Upper lobe of right lung (tissue), 1 donor: ENCODE results near the gene NGRN. TPM values are rescaled to one million over a fixed set of nuclear protein-coding genes. Genes with fewer than 3 reads are reported as not detected.
"Not testable (repeated sequence)": the region's sequence is repeated elsewhere in the genome, so short reads cannot be mapped to it uniquely, and the experiment has no call there.

ENCODE experiments used
- ATAC-seq: fragments of 200-7000 bp; cut with Tn5 transposase; one replicate; pipeline ENCODE4 v1.9.1; 2020; ENCODE audit warnings: mild to moderate bottlenecking, moderate library complexity
- DNase-seq: peaks from one replicate; pipeline ENCODE4 v3.0.0-alpha.2; 2020
- H3K27ac ChIP-seq: fragments of 200-600 bp; one replicate; pipeline ENCODE4 v1.8.0; 2022
- H3K27me3 ChIP-seq: fragments of 200-600 bp; one replicate; pipeline ENCODE4 v1.8.0; 2022; ENCODE audit warnings: mild to moderate bottlenecking
- H3K36me3 ChIP-seq: fragments of 200-600 bp; one replicate; pipeline ENCODE4 v1.8.0; 2022
- H3K4me1 ChIP-seq: fragments of 200-600 bp; one replicate; pipeline ENCODE4 v1.8.0; 2022
- H3K4me3 ChIP-seq: fragments of 200-600 bp; one replicate; pipeline ENCODE4 v1.8.0; 2022; ENCODE audit warnings: mild to moderate bottlenecking
- H3K9me3 ChIP-seq: fragments of 200-600 bp; one replicate; pipeline ENCODE4 v1.8.0; 2022
- CTCF ChIP-seq: fragments of 200-600 bp; IDR thresholded peaks from one replicate; pipeline ENCODE4 v1.8.0; 2022; ENCODE audit warnings: antibody characterized with exemption
- intact Hi-C: fragments of 100-400 bp; cut with DNase I; formaldehyde crosslinking; loops from one replicate; pipeline ENCODE4 v1.11.0; 2022
- total RNA-seq: library from RNA; stranded (reverse); fragmentation: NEBNext Ultra II Directional; extraction: Animal tissue kit (Norgen Biotek cat#: 25700); gene quantifications from one replicate; pipeline ENCODE4 v1.2.1, GENCODE V29; 2021
- donor health status: DM: no; HTN: yes; CAD: no; lungs with severe emphysema.

NGRN gene
- total RNA-seq, 1 donor from 2014 or later, result 75.0 TPM

- ATAC-seq (peak; percentile 81), DNase-seq (peak; percentile 81)
- TF ChIP-seq CTCF, result peak; percentile 76
- Histone ChIP-seq H3K4me3 (no peak overlapping the region), H3K36me3 (no peaks in the 10 kb centered on the region), H3K27ac (no peak overlapping the region), H3K9me3 (no peaks in the 10 kb centered on the region), H3K27me3 (no peaks in the 10 kb centered on the region), H3K4me1 (peaks cover 1% of the 10 kb centered on the region)
- intact Hi-C loops, result no loop called here
Measured at GRCh38 chr15:90300988-90301706, 35.7 kb downstream of the NGRN start.

- DNase-seq (no peak), ATAC-seq (no peak)
- Histone ChIP-seq H3K27me3 (no peaks in the 10 kb centered on the region), H3K27ac (no peak overlapping the region), H3K4me1 (peaks cover 8% of the 10 kb centered on the region), H3K36me3 (no peaks in the 10 kb centered on the region), H3K4me3 (no peak overlapping the region), H3K9me3 (no peaks in the 10 kb centered on the region)
- TF ChIP-seq CTCF, result no peak
- intact Hi-C loops, result no loop called here
Measured at GRCh38 chr15:90301707-90302300, 36.3 kb downstream of the NGRN start.

GRCh38 chr15:90305355-90305754 lies 39.9 kb downstream of the NGRN start:
- peaks cover 12% of the 10 kb centered on the region for H3K4me1 ChIP-seq
- DNase-seq, H3K27ac ChIP-seq, H3K4me3 ChIP-seq, H3K36me3 ChIP-seq, H3K9me3 ChIP-seq, ATAC-seq, intact Hi-C loops, H3K27me3 ChIP-seq: not testable (repeated sequence)

GRCh38 chr15:90305932-90306331 lies 40.5 kb downstream of the NGRN start:
- DNase-seq (no peak), ATAC-seq (peak; percentile 19)
- H3K27ac ChIP-seq, result no peak overlapping the region
- intact Hi-C loops, result no loop called here
- H3K36me3 ChIP-seq, result no peaks in the 10 kb centered on the region
- no peak for TF ChIP-seq CTCF
- no peaks in the 10 kb centered on the region for H3K27me3 ChIP-seq
- H3K4me1 ChIP-seq, result peaks cover 12% of the 10 kb centered on the region
- H3K4me3 ChIP-seq, result no peak overlapping the region
- H3K9me3 ChIP-seq, result no peaks in the 10 kb centered on the region

- no peaks in the 10 kb centered on the region for H3K27me3 ChIP-seq
- ATAC-seq (peak; percentile 62), DNase-seq (no peak)
- no peak for TF ChIP-seq CTCF
- H3K36me3 ChIP-seq, result no peaks in the 10 kb centered on the region
- H3K27ac ChIP-seq, result no peak overlapping the region
- peaks cover 12% of the 10 kb centered on the region for H3K4me1 ChIP-seq
- intact Hi-C loops, result no loop called here
- no peaks in the 10 kb centered on the region for H3K9me3 ChIP-seq
- H3K4me3 ChIP-seq, result no peak overlapping the region
Measured at GRCh38 chr15:90306560-90306959, 41.1 kb downstream of the NGRN start.

GRCh38 chr15:90307661-90308060 lies 42.2 kb downstream of the NGRN start:
- ATAC-seq, result no peak

More at GRCh38 chr15:90307661-90308060, 42.2 kb downstream of the NGRN start:
- Histone ChIP-seq H3K27me3 (no peaks in the 10 kb centered on the region), H3K27ac (no peak overlapping the region), H3K4me3 (no peak overlapping the region), H3K4me1 (peaks cover 12% of the 10 kb centered on the region), H3K9me3 (no peaks in the 10 kb centered on the region), H3K36me3 (no peaks in the 10 kb centered on the region)
- DNase-seq, result no peak
- TF ChIP-seq CTCF, result no peak
- intact Hi-C loops, result no loop called here
